ENCODE data around the gene LUC7L3.

GRCh38 chr17:50677851-50678375 is 41.5 kb upstream of the LUC7L3 start:
- TF ChIP-seq, protein P1, sequence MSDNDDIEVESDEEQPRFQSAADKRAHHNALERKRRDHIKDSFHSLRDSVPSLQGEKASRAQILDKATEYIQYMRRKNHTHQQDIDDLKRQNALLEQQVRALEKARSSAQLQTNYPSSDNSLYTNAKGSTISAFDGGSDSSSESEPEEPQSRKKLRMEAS (IDR thresholded peaks at IDR 0.05; ENCODE audit: low read depth, low read length) = no peak
- TF ChIP-seq, protein P2, sequence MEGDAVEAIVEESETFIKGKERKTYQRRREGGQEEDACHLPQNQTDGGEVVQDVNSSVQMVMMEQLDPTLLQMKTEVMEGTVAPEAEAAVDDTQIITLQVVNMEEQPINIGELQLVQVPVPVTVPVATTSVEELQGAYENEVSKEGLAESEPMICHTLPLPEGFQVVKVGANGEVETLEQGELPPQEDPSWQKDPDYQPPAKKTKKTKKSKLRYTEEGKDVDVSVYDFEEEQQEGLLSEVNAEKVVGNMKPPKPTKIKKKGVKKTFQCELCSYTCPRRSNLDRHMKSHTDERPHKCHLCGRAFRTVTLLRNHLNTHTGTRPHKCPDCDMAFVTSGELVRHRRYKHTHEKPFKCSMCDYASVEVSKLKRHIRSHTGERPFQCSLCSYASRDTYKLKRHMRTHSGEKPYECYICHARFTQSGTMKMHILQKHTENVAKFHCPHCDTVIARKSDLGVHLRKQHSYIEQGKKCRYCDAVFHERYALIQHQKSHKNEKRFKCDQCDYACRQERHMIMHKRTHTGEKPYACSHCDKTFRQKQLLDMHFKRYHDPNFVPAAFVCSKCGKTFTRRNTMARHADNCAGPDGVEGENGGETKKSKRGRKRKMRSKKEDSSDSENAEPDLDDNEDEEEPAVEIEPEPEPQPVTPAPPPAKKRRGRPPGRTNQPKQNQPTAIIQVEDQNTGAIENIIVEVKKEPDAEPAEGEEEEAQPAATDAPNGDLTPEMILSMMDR (IDR thresholded peaks at IDR 0.05; ENCODE audit: low read depth, low read length) = no peak
- TF ChIP-seq POLR2A (IDR thresholded peaks at IDR 0.05; ENCODE audit: extremely low read depth, insufficient read length) = no peak

All from NB4 (cell line).